T-helper 2 cell (primary cell): Measurements from ENCODE around the gene SLC35F3.
A peak's percentile ranks its signal among the peaks of the same experiment; 100 is the strongest.
"Not testable (repeated sequence)": the region's sequence is repeated elsewhere in the genome, so short reads cannot be mapped to it uniquely, and the experiment has no call there.

ENCODE experiments used
- DNase-seq, 5 experiments: peaks; one replicate each; pipeline versions ENCODE4 v3.0.0 to v3.0.0-alpha.2; 2012 to 2022

SLC35F3 gene

GRCh38 chr1:234231061-234231892, 326.8 kb downstream of the SLC35F3 start:
- peak in 1 of 5 experiments; percentile 23 for DNase-seq

GRCh38 chr1:234231893-234232276, 327.4 kb downstream of the SLC35F3 start:
- no peak for DNase-seq

- no peak for DNase-seq
Observed at GRCh38 chr1:234234199-234234598, 329.7 kb downstream of the SLC35F3 start.

GRCh38 chr1:234235434-234235881, 331.0 kb downstream of the SLC35F3 start:
- DNase-seq = no peak

- no peak for DNase-seq
Observed at GRCh38 chr1:234237393-234237792, 332.9 kb downstream of the SLC35F3 start.

GRCh38 chr1:234238060-234238459, 333.6 kb downstream of the SLC35F3 start:
- DNase-seq = peak in 1 of 5 experiments; percentile 26

GRCh38 chr1:234239515-234239914, 335.0 kb downstream of the SLC35F3 start:
- no peak for DNase-seq

- no peak for DNase-seq
Observed at GRCh38 chr1:234239936-234240335, 335.5 kb downstream of the SLC35F3 start.

GRCh38 chr1:234240680-234241079, 336.2 kb downstream of the SLC35F3 start:
- DNase-seq = no peak

- no peak for DNase-seq
Observed at GRCh38 chr1:234241941-234242490, 337.5 kb downstream of the SLC35F3 start.

- DNase-seq = peak in 1 of 5 experiments; percentile 66
Observed at GRCh38 chr1:234243521-234244260, 339.2 kb downstream of the SLC35F3 start.

- DNase-seq = peak in 1 of 5 experiments; percentile 29
Observed at GRCh38 chr1:234244482-234244881, 340.0 kb downstream of the SLC35F3 start.

- peak in 1 of 5 experiments; percentile 84 for DNase-seq
Observed at GRCh38 chr1:234246638-234247116, 342.2 kb downstream of the SLC35F3 start.

GRCh38 chr1:234247746-234248145, 343.3 kb downstream of the SLC35F3 start:
- DNase-seq = not testable (repeated sequence)

GRCh38 chr1:234250747-234251146, 346.3 kb downstream of the SLC35F3 start:
- no peak for DNase-seq

- no peak for DNase-seq
Observed at GRCh38 chr1:234253732-234254131, 349.3 kb downstream of the SLC35F3 start.

GRCh38 chr1:234256359-234256758, 351.9 kb downstream of the SLC35F3 start:
- DNase-seq = peak in 1 of 5 experiments; percentile 54

- DNase-seq = no peak
Observed at GRCh38 chr1:234258071-234258470, 353.6 kb downstream of the SLC35F3 start.

GRCh38 chr1:234260578-234260977, 356.1 kb downstream of the SLC35F3 start:
- peak in 1 of 5 experiments; percentile 69 for DNase-seq

- DNase-seq = no peak
Observed at GRCh38 chr1:234261545-234261944, 357.1 kb downstream of the SLC35F3 start.

- no peak for DNase-seq
Observed at GRCh38 chr1:234262007-234262753, 357.7 kb downstream of the SLC35F3 start.

GRCh38 chr1:234262754-234263105, 358.3 kb downstream of the SLC35F3 start:
- DNase-seq = no peak

- DNase-seq = no peak
Observed at GRCh38 chr1:234264832-234265231, 360.4 kb downstream of the SLC35F3 start.
